Liver (tissue), 9 donors: Measurements from ENCODE around the gene GSTO2. TPM values are rescaled to one million over a fixed set of nuclear protein-coding genes. Genes with fewer than 3 reads are reported as not detected.
A peak's percentile ranks its signal among the peaks of the same experiment; 100 is the strongest.

Source experiments
- DNase-seq: peaks from one replicate; pipeline ENCODE4 v3.0.0-alpha.2; 2017; ENCODE audit warnings: low spot score
- H3K27ac ChIP-seq, 2 donors: one replicate each; pipeline ENCODE4 v1.7.0; 2013; ENCODE audit warnings: inconsistent platforms in 2 of 2, low read length in 2 of 2, control low read depth in 1 of 2, low read depth in 1 of 2, mild to moderate bottlenecking in 1 of 2
- H3K27me3 ChIP-seq, 4 donors: one replicate each; pipeline versions ENCODE4 v1.6.1 to v1.7.0; 2013; ENCODE audit warnings: low read length in 3 of 4, inconsistent platforms in 1 of 4, mild to moderate bottlenecking in 1 of 4, moderate library complexity in 1 of 4; ENCODE audit not compliant: control insufficient read depth in 4 of 4, insufficient read depth in 4 of 4
- H3K36me3 ChIP-seq, 4 donors: one replicate each; pipeline versions ENCODE4 v1.6.1 to v1.7.0; 2013; ENCODE audit warnings: low read length in 3 of 4, mild to moderate bottlenecking in 3 of 4, low read depth in 1 of 4, moderate library complexity in 1 of 4; ENCODE audit not compliant: control insufficient read depth in 4 of 4, insufficient read depth in 3 of 4
- H3K4me1 ChIP-seq, 4 donors: one replicate each; pipeline versions ENCODE4 v1.6.1 to v1.7.0; 2013; ENCODE audit warnings: low read length in 3 of 4, mild to moderate bottlenecking in 3 of 4, moderate library complexity in 1 of 4; ENCODE audit not compliant: control insufficient read depth in 4 of 4, insufficient read depth in 4 of 4
- H3K4me3 ChIP-seq, 3 donors: one replicate each; pipeline versions ENCODE4 v1.6.1 to v1.7.0; 2013; ENCODE audit warnings: low read length in 3 of 3, control low read depth in 1 of 3, low read depth in 1 of 3, mild to moderate bottlenecking in 1 of 3
- H3K9ac ChIP-seq, 2 donors: one replicate each; pipeline ENCODE4 v1.7.0; 2013; ENCODE audit warnings: low read length in 2 of 2, mild to moderate bottlenecking in 2 of 2, moderate library complexity in 2 of 2, control low read depth in 1 of 2, low read depth in 1 of 2
- H3K9me3 ChIP-seq, 4 donors: one replicate each; pipeline versions ENCODE4 v1.6.1 to v1.7.0; 2013; ENCODE audit warnings: low read length in 3 of 4; ENCODE audit not compliant: control insufficient read depth in 4 of 4
- ATF3 ChIP-seq: IDR thresholded peaks from 2 replicates; pipeline ENCODE4 v1.6.1; 2016; ENCODE audit warnings: antibody characterized with exemption
- EGR1 ChIP-seq, 2 donors: IDR thresholded peaks; 2 replicates each; pipeline ENCODE4 v1.6.1; 2016 to 2018; ENCODE audit warnings: antibody characterized with exemption in 2 of 2, low read depth in 2 of 2
- FOXA2 ChIP-seq: IDR thresholded peaks from 2 replicates; pipeline ENCODE4 v1.6.1; 2016; ENCODE audit warnings: antibody characterized with exemption
- HNF4A ChIP-seq, 2 donors: conservative IDR thresholded peaks; 2 replicates each; pipeline ENCODE4 v1.6.1; 2016; ENCODE audit warnings: antibody characterized with exemption in 2 of 2, mild to moderate bottlenecking in 2 of 2
- JUND ChIP-seq, 2 donors: IDR thresholded peaks; 2 replicates each; pipeline ENCODE4 v1.6.1; 2016; ENCODE audit warnings: antibody characterized with exemption in 2 of 2
- NR2F2 ChIP-seq: IDR thresholded peaks from 2 replicates; pipeline ENCODE4 v1.6.1; 2016; ENCODE audit warnings: antibody characterized with exemption
- RAD21 ChIP-seq, 2 donors: IDR thresholded peaks; 2 replicates each; pipeline ENCODE4 v1.6.1; 2016; ENCODE audit warnings: antibody characterized with exemption in 2 of 2, mild to moderate bottlenecking in 2 of 2
- RXRA ChIP-seq, 2 donors: IDR thresholded peaks; 2 replicates each; pipeline ENCODE4 v1.6.1; 2017 to 2018; ENCODE audit warnings: antibody characterized with exemption in 2 of 2, mild to moderate bottlenecking in 1 of 2
- TAF1 ChIP-seq: conservative IDR thresholded peaks from 2 replicates; pipeline ENCODE4 v1.6.1; 2016; ENCODE audit warnings: antibody characterized with exemption, mild to moderate bottlenecking
- YY1 ChIP-seq: IDR thresholded peaks from 2 replicates; pipeline ENCODE4 v1.6.1; 2016; ENCODE audit warnings: antibody characterized with exemption, mild to moderate bottlenecking
- WGBS: extraction: QIAGEN DNeasy Blood & Tissue Kit; methylation state at CpG from one replicate; pipeline ENCODE4 v1.1.7; 2013; 5-methylcytosine and 5-hydroxymethylcytosine counted together
- polyA plus RNA-seq, 2 donors: library from polyadenylated mRNA; stranded (reverse) in 1 of 2; unstranded in 1 of 2; fragments of 200-250 nt in 1 of 2; fragments of >200 nt in 1 of 2; fragmentation: Nextera tagmentation in 1 of 2; extraction: Ambion mirVana in 1 of 2; gene quantifications; one replicate each; pipeline versions ENCODE4 v1.2.1 to v1.2.3, GENCODE V29; 2013 to 2015
- total RNA-seq, 2 donors: library from RNA; depleted of rRNA; stranded (reverse); fragments of >200 nt; gene quantifications; one replicate each; pipeline ENCODE4 v1.2.3, GENCODE V29; 2014
- TF ChIP-seq, protein P1 (sequence below): fragments of 150-350 bp; IDR thresholded peaks from 2 replicates; pipeline ENCODE4 v1.5.1; 2017; ENCODE audit warnings: improper control_type of control experiment, low read depth, low read length; ENCODE audit not compliant: missing input control
- TF ChIP-seq, protein P2 (sequence below): IDR thresholded peaks from 2 replicates; pipeline ENCODE4 v1.6.1; 2016; ENCODE audit warnings: antibody characterized with exemption
- donor health status: healthy.
- donor health status: healthy.
- donor health status: healthy.
- donor health status: healthy.
- donor health status: healthy.

The GSTO2 gene
- total and polyA plus RNA-seq, 4 donors = 1.0 to 4.6 (median 1.7) TPM

- no peak overlapping the region for H3K27ac ChIP-seq
- no peaks in the 10 kb centered on the region for H3K9me3 ChIP-seq
- TF ChIP-seq FOXA2 = no peak
- no peak for TF ChIP-seq EGR1 (IDR thresholded peaks at IDR 0.05; ENCODE audit: low read depth in 2 of 2)
- TF ChIP-seq ATF3 = no peak
- TF ChIP-seq YY1 = no peak
- TF ChIP-seq, protein P1, sequence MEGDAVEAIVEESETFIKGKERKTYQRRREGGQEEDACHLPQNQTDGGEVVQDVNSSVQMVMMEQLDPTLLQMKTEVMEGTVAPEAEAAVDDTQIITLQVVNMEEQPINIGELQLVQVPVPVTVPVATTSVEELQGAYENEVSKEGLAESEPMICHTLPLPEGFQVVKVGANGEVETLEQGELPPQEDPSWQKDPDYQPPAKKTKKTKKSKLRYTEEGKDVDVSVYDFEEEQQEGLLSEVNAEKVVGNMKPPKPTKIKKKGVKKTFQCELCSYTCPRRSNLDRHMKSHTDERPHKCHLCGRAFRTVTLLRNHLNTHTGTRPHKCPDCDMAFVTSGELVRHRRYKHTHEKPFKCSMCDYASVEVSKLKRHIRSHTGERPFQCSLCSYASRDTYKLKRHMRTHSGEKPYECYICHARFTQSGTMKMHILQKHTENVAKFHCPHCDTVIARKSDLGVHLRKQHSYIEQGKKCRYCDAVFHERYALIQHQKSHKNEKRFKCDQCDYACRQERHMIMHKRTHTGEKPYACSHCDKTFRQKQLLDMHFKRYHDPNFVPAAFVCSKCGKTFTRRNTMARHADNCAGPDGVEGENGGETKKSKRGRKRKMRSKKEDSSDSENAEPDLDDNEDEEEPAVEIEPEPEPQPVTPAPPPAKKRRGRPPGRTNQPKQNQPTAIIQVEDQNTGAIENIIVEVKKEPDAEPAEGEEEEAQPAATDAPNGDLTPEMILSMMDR = no peak
- TF ChIP-seq RXRA (IDR thresholded peaks at IDR 0.05) = no peak
- no peak overlapping the region for H3K4me3 ChIP-seq
- H3K9ac ChIP-seq = no peak overlapping the region
- 95% methylated on average over 10 of the region's 10 CpGs for WGBS
- no peaks in the 10 kb centered on the region for H3K36me3 ChIP-seq
- peaks cover 0 to 6% (median 3%) of the 10 kb centered on the region in 4 donors for H3K4me1 ChIP-seq
- DNase-seq = no peak
- H3K27me3 ChIP-seq = no peaks in the 10 kb centered on the region
These were observed 27.9 kb downstream of the GSTO2 start for GRCh38 chr10:104296687-104297436.

- Histone ChIP-seq H3K36me3 (no peaks in the 10 kb centered on the region), H3K27ac (peak overlapping the region; percentile 24 to 51), H3K9ac (no peak overlapping the region), H3K4me1 (peaks cover 0 to 6% (median 3%) of the 10 kb centered on the region in 4 donors), H3K27me3 (no peaks in the 10 kb centered on the region), H3K4me3 (no peak overlapping the region), H3K9me3 (no peaks in the 10 kb centered on the region)
- TF ChIP-seq, protein P2, sequence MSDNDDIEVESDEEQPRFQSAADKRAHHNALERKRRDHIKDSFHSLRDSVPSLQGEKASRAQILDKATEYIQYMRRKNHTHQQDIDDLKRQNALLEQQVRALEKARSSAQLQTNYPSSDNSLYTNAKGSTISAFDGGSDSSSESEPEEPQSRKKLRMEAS = no peak
- TF ChIP-seq RXRA (IDR thresholded peaks at IDR 0.05) = no peak
- no peak for TF ChIP-seq NR2F2
- no peak for TF ChIP-seq RAD21 (IDR thresholded peaks at IDR 0.05)
- no peak for TF ChIP-seq ATF3
- TF ChIP-seq JUND (IDR thresholded peaks at IDR 0.05) = no peak
- no peak for TF ChIP-seq HNF4A (conservative IDR thresholded peaks at IDR 0.05)
- no peak for TF ChIP-seq FOXA2
- no peak for TF ChIP-seq TAF1
- no peak for TF ChIP-seq EGR1 (IDR thresholded peaks at IDR 0.05; ENCODE audit: low read depth in 2 of 2)
- 73% methylated on average over 17 of the region's 17 CpGs for WGBS
- DNase-seq = peak; percentile 48
These were observed 29.0 kb downstream of the GSTO2 start for GRCh38 chr10:104297697-104298660.
